Chondrocyte (in vitro differentiated cells): ENCODE measurements around the gene NAMPT. TPM values are rescaled to one million over a fixed set of nuclear protein-coding genes. Genes with fewer than 3 reads are reported as not detected.

ENCODE experiments used
- DNase-seq: peaks from one replicate; pipeline ENCODE4 v3.0.0; 2021; ENCODE audit warnings: mixed read lengths, low spot score
- H3K27ac Mint-ChIP-seq: one replicate; pipeline ENCODE4 v1.8.0; 2021; ENCODE audit warnings: mild to moderate bottlenecking, moderate library complexity, mixed read lengths; ENCODE audit not compliant: unreplicated experiment
- H3K27me3 Mint-ChIP-seq: 2 replicates; pipeline ENCODE4 v1.8.0; 2021; ENCODE audit warnings: low read depth, mixed read lengths
- H3K36me3 Mint-ChIP-seq: 2 replicates; pipeline ENCODE4 v1.8.0; 2021; ENCODE audit warnings: low read depth, mixed read lengths
- H3K4me1 Mint-ChIP-seq: 2 replicates; pipeline ENCODE4 v1.8.0; 2021; ENCODE audit warnings: low read depth, mild to moderate bottlenecking, mixed read lengths
- H3K4me3 Mint-ChIP-seq: one replicate; pipeline ENCODE4 v1.8.0; 2021; ENCODE audit warnings: mild to moderate bottlenecking, moderate library complexity, mixed read lengths; ENCODE audit not compliant: unreplicated experiment
- H3K9me3 Mint-ChIP-seq: 2 replicates; pipeline ENCODE4 v1.8.0; 2021; ENCODE audit warnings: low read depth, mixed read lengths
- CTCF ChIP-seq: fragments of 200-600 bp; sonication (generic); IDR thresholded peaks from 2 replicates; pipeline ENCODE4 v1.5.0; 2021; ENCODE audit warnings: antibody characterized with exemption, mild to moderate bottlenecking, moderate library complexity
- total RNA-seq: library from RNA; stranded (reverse); gene quantifications from 3 replicates; pipeline ENCODE4 v1.2.1, GENCODE V29; 2021

NAMPT gene
- total RNA-seq, 1 donor from 2014 or later, result 27.5 TPM

GRCh38 chr7:106278695-106279094 lies 6.1 kb downstream of the NAMPT start:
- H3K27me3 Mint-ChIP-seq, result no peaks in the 10 kb centered on the region
- H3K9me3 Mint-ChIP-seq, result no peaks in the 10 kb centered on the region
- no peak for TF ChIP-seq CTCF
- H3K27ac Mint-ChIP-seq, result no peak overlapping the region
- peaks cover 21% of the 10 kb centered on the region for H3K4me1 Mint-ChIP-seq
- H3K36me3 Mint-ChIP-seq, result no peaks in the 10 kb centered on the region
- DNase-seq, result no peak
- no peak overlapping the region for H3K4me3 Mint-ChIP-seq

- no peak for DNase-seq
- no peaks in the 10 kb centered on the region for H3K27me3 Mint-ChIP-seq
- peaks cover 16% of the 10 kb centered on the region for H3K4me1 Mint-ChIP-seq
- H3K36me3 Mint-ChIP-seq, result peaks cover 2% of the 10 kb centered on the region
- H3K27ac Mint-ChIP-seq, result no peak overlapping the region
- no peak overlapping the region for H3K4me3 Mint-ChIP-seq
- no peak for TF ChIP-seq CTCF
- no peaks in the 10 kb centered on the region for H3K9me3 Mint-ChIP-seq
These were observed 6.8 kb downstream of the NAMPT start for GRCh38 chr7:106277976-106278375.

GRCh38 chr7:106276513-106276912 lies 8.3 kb downstream of the NAMPT start:
- H3K9me3 Mint-ChIP-seq, result no peaks in the 10 kb centered on the region
- H3K27me3 Mint-ChIP-seq, result no peaks in the 10 kb centered on the region
- TF ChIP-seq CTCF, result no peak
- H3K4me1 Mint-ChIP-seq, result peaks cover 19% of the 10 kb centered on the region
- no peak for DNase-seq
- no peak overlapping the region for H3K4me3 Mint-ChIP-seq
- no peak overlapping the region for H3K27ac Mint-ChIP-seq
- peaks cover 2% of the 10 kb centered on the region for H3K36me3 Mint-ChIP-seq

GRCh38 chr7:106273009-106273668 lies 11.6 kb downstream of the NAMPT start:
- H3K36me3 Mint-ChIP-seq, result peaks cover 12% of the 10 kb centered on the region
- no peaks in the 10 kb centered on the region for H3K27me3 Mint-ChIP-seq

More at GRCh38 chr7:106273009-106273668, 11.6 kb downstream of the NAMPT start:
- DNase-seq, result no peak
- no peaks in the 10 kb centered on the region for H3K9me3 Mint-ChIP-seq
- H3K4me3 Mint-ChIP-seq, result no peak overlapping the region
- peaks cover 21% of the 10 kb centered on the region for H3K4me1 Mint-ChIP-seq
- TF ChIP-seq CTCF, result no peak
- no peak overlapping the region for H3K27ac Mint-ChIP-seq
